Chondrocyte (in vitro differentiated cells): ENCODE data around the gene MAN1B1. TPM values are rescaled to one million over a fixed set of nuclear protein-coding genes. Genes with fewer than 3 reads are reported as not detected.

Source experiments
- DNase-seq: peaks from one replicate; pipeline ENCODE4 v3.0.0; 2021; ENCODE audit warnings: mixed read lengths, low spot score
- H3K27ac Mint-ChIP-seq: one replicate; pipeline ENCODE4 v1.8.0; 2021; ENCODE audit warnings: mild to moderate bottlenecking, moderate library complexity, mixed read lengths; ENCODE audit not compliant: unreplicated experiment
- H3K27me3 Mint-ChIP-seq: 2 replicates; pipeline ENCODE4 v1.8.0; 2021; ENCODE audit warnings: low read depth, mixed read lengths
- H3K36me3 Mint-ChIP-seq: 2 replicates; pipeline ENCODE4 v1.8.0; 2021; ENCODE audit warnings: low read depth, mixed read lengths
- H3K4me1 Mint-ChIP-seq: 2 replicates; pipeline ENCODE4 v1.8.0; 2021; ENCODE audit warnings: low read depth, mild to moderate bottlenecking, mixed read lengths
- H3K4me3 Mint-ChIP-seq: one replicate; pipeline ENCODE4 v1.8.0; 2021; ENCODE audit warnings: mild to moderate bottlenecking, moderate library complexity, mixed read lengths; ENCODE audit not compliant: unreplicated experiment
- H3K9me3 Mint-ChIP-seq: 2 replicates; pipeline ENCODE4 v1.8.0; 2021; ENCODE audit warnings: low read depth, mixed read lengths
- total RNA-seq: library from RNA; stranded (reverse); gene quantifications from 3 replicates; pipeline ENCODE4 v1.2.1, GENCODE V29; 2021
- TF ChIP-seq, protein P1 (sequence below): fragments of 200-600 bp; sonication (generic); IDR thresholded peaks from 2 replicates; pipeline ENCODE4 v1.5.0; 2021; ENCODE audit warnings: antibody characterized with exemption, mild to moderate bottlenecking, moderate library complexity

The MAN1B1 gene
- total RNA-seq, 1 donor from 2014 or later = 117 TPM

DNA sequence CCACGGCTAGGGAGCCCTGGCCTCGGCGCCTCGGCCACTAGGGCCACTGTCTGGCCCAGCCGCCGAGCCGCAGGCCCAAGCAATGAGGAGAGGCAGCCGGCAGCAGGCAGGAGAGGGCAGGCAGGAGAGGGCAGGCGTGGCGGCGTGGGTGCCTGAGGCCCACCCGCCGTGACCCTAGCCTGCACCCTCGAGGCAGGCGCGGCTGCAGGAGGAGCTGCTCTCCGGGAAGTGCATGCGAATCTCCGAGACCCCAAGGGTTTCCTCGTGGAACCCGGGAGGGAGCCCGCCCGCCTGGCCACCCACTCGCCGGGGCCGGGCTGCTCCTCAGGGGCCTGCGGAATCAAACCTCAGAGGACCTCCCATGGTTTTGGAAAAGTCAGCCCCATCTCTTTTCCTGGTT lies 61.5 kb downstream of the MAN1B1 start:
- Mint-ChIP-seq H3K36me3 (no peaks in the 10 kb centered on the region), H3K27me3 (peaks cover 13% of the 10 kb centered on the region), H3K27ac (no peak overlapping the region), H3K4me1 (no peaks in the 10 kb centered on the region), H3K4me3 (no peak overlapping the region), H3K9me3 (no peaks in the 10 kb centered on the region)
- TF ChIP-seq, protein P1, sequence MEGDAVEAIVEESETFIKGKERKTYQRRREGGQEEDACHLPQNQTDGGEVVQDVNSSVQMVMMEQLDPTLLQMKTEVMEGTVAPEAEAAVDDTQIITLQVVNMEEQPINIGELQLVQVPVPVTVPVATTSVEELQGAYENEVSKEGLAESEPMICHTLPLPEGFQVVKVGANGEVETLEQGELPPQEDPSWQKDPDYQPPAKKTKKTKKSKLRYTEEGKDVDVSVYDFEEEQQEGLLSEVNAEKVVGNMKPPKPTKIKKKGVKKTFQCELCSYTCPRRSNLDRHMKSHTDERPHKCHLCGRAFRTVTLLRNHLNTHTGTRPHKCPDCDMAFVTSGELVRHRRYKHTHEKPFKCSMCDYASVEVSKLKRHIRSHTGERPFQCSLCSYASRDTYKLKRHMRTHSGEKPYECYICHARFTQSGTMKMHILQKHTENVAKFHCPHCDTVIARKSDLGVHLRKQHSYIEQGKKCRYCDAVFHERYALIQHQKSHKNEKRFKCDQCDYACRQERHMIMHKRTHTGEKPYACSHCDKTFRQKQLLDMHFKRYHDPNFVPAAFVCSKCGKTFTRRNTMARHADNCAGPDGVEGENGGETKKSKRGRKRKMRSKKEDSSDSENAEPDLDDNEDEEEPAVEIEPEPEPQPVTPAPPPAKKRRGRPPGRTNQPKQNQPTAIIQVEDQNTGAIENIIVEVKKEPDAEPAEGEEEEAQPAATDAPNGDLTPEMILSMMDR = no peak
- peak; percentile 65 for DNase-seq

DNA sequence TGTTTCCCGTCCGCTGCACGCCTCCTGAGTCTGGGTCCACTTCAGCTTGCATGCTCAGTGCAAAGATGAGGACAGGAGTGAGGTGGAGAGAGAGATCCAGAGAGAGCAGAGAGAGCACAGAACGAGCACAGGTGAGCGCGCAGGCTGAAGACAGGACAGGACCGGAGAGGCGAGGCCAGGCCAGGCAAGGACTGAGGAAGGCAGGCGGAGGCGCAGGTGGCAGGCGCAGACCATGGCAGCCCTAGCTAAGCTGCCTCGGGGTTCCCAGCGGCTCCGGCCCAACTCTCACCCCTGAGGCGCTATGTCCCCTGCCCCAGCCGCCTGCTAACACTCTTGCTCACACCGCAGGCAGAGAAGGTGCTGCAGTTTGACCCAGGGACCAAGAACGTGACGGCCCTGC lies 61.9 kb downstream of the MAN1B1 start:
- Mint-ChIP-seq H3K36me3 (no peaks in the 10 kb centered on the region), H3K27me3 (peaks cover 10% of the 10 kb centered on the region), H3K9me3 (no peaks in the 10 kb centered on the region), H3K27ac (no peak overlapping the region), H3K4me3 (no peak overlapping the region), H3K4me1 (no peaks in the 10 kb centered on the region)
- DNase-seq = peak; percentile 79
- TF ChIP-seq, protein P1 = no peak

DNA sequence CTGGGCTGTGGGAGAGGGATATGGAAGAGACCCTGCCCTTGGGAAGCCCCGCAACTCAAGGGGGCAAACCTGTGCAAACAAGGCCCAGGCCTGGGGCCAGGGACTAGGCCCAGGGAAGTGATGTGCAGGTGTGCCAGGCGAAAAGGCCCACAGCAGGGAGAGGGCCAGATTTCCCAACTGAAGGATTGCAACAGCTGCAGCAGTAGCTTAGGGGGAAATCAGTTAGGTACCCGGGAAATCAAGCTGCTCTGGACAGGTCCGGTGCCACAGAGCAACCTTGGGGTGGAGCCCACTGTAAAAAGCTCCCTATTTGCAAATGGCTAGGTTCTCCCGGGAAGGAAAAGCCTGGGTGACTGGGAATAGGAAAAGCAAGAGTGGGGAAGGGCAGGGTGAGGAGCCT lies 62.6 kb downstream of the MAN1B1 start:
- Mint-ChIP-seq H3K27ac (no peak overlapping the region), H3K9me3 (no peaks in the 10 kb centered on the region), H3K36me3 (no peaks in the 10 kb centered on the region), H3K27me3 (peaks cover 6% of the 10 kb centered on the region), H3K4me3 (no peak overlapping the region), H3K4me1 (no peaks in the 10 kb centered on the region)
- no peak for DNase-seq
- TF ChIP-seq, protein P1 = no peak

DNA sequence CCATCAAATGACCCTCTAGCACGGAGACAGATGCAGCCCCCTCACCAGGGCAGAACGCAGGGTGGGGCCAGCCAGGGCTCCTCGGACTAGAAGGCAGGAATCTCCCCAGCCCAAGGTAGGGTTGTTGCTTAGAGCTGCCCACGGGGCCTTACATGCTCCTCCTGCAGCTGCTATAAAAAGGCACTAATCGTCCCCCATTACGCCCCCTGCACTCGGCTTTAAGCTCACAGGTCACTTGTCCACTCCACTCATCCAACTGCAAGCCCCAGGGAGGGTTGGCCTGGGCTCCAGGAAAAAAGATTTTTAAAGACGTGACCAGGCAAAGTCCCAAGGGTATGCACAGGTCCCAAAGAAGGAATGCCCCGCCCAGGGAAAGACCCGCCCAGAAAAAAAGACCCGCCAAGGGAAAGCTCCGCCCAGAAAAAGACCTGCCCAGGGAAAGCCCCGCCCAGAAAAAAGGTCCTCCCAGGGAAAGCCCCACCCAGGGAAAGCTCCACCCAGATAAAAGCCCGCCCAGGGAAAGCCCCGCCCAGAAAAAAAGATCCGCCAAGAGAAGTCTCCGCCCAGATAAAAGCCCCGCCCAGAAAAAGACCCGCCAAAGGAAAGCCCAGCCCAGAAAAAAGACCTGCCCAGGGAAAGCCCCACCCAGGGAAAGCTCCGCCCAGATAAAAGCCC lies 63.3 kb downstream of the MAN1B1 start:
- TF ChIP-seq, protein P1 = no peak
- DNase-seq = no peak
- Mint-ChIP-seq H3K27me3 (peaks cover 6% of the 10 kb centered on the region), H3K36me3 (no peaks in the 10 kb centered on the region), H3K4me3 (no peak overlapping the region), H3K27ac (no peak overlapping the region), H3K9me3 (no peaks in the 10 kb centered on the region), H3K4me1 (no peaks in the 10 kb centered on the region)

DNA sequence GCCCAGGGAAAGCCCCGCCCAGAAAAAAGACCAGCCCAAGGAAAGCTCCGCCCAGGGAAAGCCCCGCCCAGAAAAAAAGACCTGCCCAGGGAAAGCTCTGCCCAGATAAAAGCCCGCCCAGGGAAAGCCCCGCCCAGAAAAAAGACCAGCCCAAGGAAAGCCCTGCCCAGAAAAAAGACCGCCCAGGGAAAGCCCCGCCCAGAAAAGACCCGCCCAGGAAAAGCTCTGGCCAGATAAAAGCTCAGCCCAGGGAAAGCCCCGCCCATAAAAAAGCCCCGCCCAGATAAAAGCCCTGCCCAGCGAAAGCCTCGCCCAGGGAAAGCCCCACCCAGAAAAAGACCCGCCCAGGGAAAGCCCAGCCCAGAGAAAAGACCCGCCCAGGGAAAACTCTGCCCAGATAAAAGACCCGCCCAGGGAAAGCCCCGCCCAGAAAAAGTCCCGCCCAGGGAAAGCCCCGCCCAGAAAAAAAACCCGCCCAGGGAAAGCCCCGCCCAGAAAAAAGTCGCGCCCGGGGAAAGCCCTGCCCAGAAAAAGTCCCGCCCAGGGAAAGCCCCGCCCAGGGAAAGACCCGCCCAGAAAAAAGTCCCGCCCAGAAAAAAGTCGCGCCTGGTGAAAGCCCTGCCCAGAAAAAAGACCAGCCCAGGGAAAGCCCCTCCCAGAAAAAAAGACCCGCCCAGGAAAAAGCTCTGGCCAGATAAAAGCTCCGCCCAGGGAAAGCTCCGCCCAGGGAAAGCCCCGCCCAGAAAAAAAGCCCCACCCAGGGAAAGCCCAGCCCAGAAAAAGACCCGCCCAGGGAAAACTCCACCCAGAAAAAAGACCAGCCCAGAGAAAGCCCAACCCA lies 64.1 kb downstream of the MAN1B1 start:
- H3K27ac Mint-ChIP-seq = no peak overlapping the region
- H3K4me3 Mint-ChIP-seq = no peak overlapping the region
- H3K36me3 Mint-ChIP-seq = no peaks in the 10 kb centered on the region
- DNase-seq = no peak
- H3K4me1 Mint-ChIP-seq = no peaks in the 10 kb centered on the region
- H3K27me3 Mint-ChIP-seq = peaks cover 6% of the 10 kb centered on the region
- no peaks in the 10 kb centered on the region for H3K9me3 Mint-ChIP-seq
- TF ChIP-seq, protein P1 = no peak
